MCF 10A (cell line): Measurements from ENCODE around the gene PSTPIP2. TPM values are rescaled to one million over a fixed set of nuclear protein-coding genes. Genes with fewer than 3 reads are reported as not detected.

Experiments
- BruUV-seq: library from RNA; stranded (reverse); fragments of 400-500 nt; replicated peaks from 2 replicates; lab custom pipeline; 2021; lab: Mats Ljungman, UMichigan
- CTCF ChIA-PET: fragments of 300-600 bp; sonication (Branson Sonifier 250); formaldehyde crosslinking; extraction: SDS; loops from one replicate; lab custom pipeline; 2021; ENCODE audit warnings: antibody characterized with exemption, inconsistent platforms; lab: Yijun Ruan, JAX
- POLR2A ChIA-PET: fragments of 300-600, 350-650 bp; sonication (Branson Sonifier 250); formaldehyde crosslinking; extraction: SDS; loops from one replicate; lab custom pipeline; 2020; ENCODE audit warnings: antibody characterized with exemption, inconsistent platforms; lab: Yijun Ruan, JAX
- DNase-seq: peaks from one replicate; pipeline ENCODE4 v3.0.0-alpha.2; 2018; ENCODE audit not compliant: unreplicated experiment
- H3K27ac Mint-ChIP-seq: one replicate; pipeline ENCODE4 v1.8.0; 2022; ENCODE audit warnings: mild to moderate bottlenecking, low read depth, mixed read lengths; ENCODE audit not compliant: unreplicated experiment
- H3K27me3 Mint-ChIP-seq: one replicate; pipeline ENCODE4 v1.8.0; 2022; ENCODE audit warnings: mixed read lengths; ENCODE audit not compliant: insufficient read depth, unreplicated experiment
- H3K36me3 Mint-ChIP-seq: one replicate; pipeline ENCODE4 v1.8.0; 2022; ENCODE audit warnings: mild to moderate bottlenecking, moderate library complexity, mixed read lengths; ENCODE audit not compliant: insufficient read depth, unreplicated experiment
- H3K4me1 Mint-ChIP-seq: one replicate; pipeline ENCODE4 v1.8.0; 2022; ENCODE audit warnings: mixed read lengths; ENCODE audit not compliant: insufficient read depth, unreplicated experiment
- H3K4me3 Mint-ChIP-seq: one replicate; pipeline ENCODE4 v1.8.0; 2022; ENCODE audit warnings: mild to moderate bottlenecking, moderate library complexity, mixed read lengths; ENCODE audit not compliant: unreplicated experiment
- H3K9me3 Mint-ChIP-seq: one replicate; pipeline ENCODE4 v1.8.0; 2022; ENCODE audit warnings: mixed read lengths; ENCODE audit not compliant: unreplicated experiment
- intact Hi-C: fragments of 100-400 bp; cut with micrococcal nuclease; formaldehyde crosslinking; loops from 2 replicates; pipeline ENCODE4 v1.14.1; 2022
- total RNA-seq: library from RNA; stranded (reverse); gene quantifications from 2 replicates; pipeline ENCODE4 v1.2.3, GENCODE V29; 2022
- TF ChIP-seq, protein P1 (sequence below): fragments of 200-600 bp; IDR thresholded peaks from one replicate; pipeline ENCODE4 v1.8.0; 2022; ENCODE audit warnings: antibody characterized with exemption, mild to moderate bottlenecking; ENCODE audit not compliant: unreplicated experiment

PSTPIP2 gene
- total RNA-seq, 1 experiment from 2014 or later = 27.9 TPM

DNA sequence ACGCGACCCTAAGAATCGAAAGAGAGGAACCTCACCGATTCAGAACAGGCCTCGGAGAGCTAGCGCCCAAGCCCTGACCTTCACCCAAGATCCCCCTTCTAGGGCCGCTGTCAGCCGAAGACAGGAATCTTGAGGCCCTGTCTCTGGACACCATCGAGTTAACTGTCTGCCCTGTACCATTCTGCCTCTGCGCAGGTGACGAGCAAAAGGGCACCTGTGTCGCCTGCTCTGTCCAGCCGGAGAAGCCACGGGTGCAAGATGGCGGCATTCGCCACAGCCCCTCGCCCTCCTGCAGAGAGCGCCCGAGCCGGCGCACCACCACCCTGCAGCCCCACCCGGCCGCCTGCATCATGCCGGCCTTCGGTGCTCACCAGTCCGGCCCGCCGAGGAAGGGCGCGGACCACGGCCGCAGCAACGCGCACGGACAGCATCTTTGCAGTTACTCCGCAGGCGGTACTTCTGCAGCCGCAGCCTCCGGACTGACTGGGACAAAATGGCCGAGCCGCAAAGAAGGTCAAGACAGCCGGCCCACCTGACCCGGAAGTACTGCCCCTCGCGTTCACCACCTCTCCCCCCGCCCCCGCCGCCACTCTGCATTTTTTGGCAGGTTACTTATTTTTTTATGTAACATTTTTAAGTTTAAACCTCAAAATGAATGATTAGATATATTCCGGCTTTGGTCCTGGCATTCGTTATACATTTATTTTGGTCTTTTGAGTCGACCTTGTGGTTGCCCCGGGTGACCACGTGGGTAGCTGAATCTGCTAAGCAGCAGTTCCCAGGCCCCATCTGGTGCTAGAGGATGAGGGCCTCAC, 25.9 kb upstream of the PSTPIP2 start, which contains the start of gene ATP5F1A:
TSS of gene ATP5F1A (minus strand) at position 496 of the 815 bp plus-strand sequence. CDS start at position 431, 65 bp downstream.
- H3K27me3 Mint-ChIP-seq = no peaks in the 10 kb centered on the region
- peaks cover 32% of the 10 kb centered on the region for H3K36me3 Mint-ChIP-seq
- H3K27ac Mint-ChIP-seq = peak within 1 kb of the TSS; percentile 93
- peak; percentile 79 for DNase-seq
- POLR2A ChIA-PET = interaction anchor here (0.6 to 3.4 kb wide), 20 partner anchors 9 to 1052 kb away, joined by 3 to 40 read pairs (median 3); partner anchors contain the start of gene HDHD2
- intact Hi-C loops = no loop called here
- peak within 1 kb of the TSS; percentile 91 for H3K4me3 Mint-ChIP-seq
- BruUV-seq = no TSS peak
- CTCF ChIA-PET = interaction anchor here (1.3 kb wide), 1 partner anchor 25 kb away, joined by 4 read pairs; no protein-coding TSS in a partner anchor
- TF ChIP-seq, protein P1, sequence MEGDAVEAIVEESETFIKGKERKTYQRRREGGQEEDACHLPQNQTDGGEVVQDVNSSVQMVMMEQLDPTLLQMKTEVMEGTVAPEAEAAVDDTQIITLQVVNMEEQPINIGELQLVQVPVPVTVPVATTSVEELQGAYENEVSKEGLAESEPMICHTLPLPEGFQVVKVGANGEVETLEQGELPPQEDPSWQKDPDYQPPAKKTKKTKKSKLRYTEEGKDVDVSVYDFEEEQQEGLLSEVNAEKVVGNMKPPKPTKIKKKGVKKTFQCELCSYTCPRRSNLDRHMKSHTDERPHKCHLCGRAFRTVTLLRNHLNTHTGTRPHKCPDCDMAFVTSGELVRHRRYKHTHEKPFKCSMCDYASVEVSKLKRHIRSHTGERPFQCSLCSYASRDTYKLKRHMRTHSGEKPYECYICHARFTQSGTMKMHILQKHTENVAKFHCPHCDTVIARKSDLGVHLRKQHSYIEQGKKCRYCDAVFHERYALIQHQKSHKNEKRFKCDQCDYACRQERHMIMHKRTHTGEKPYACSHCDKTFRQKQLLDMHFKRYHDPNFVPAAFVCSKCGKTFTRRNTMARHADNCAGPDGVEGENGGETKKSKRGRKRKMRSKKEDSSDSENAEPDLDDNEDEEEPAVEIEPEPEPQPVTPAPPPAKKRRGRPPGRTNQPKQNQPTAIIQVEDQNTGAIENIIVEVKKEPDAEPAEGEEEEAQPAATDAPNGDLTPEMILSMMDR = no peak
- H3K4me1 Mint-ChIP-seq = peaks cover 5% of the 10 kb centered on the region
- H3K9me3 Mint-ChIP-seq = no peaks in the 10 kb centered on the region

- Mint-ChIP-seq H3K4me3 (peak overlapping the region; percentile 91), H3K27ac (peak overlapping the region; percentile 93), H3K36me3 (peaks cover 38% of the 10 kb centered on the region), H3K4me1 (peaks cover 5% of the 10 kb centered on the region), H3K9me3 (no peaks in the 10 kb centered on the region), H3K27me3 (no peaks in the 10 kb centered on the region)
- DNase-seq = no peak
- TF ChIP-seq, protein P1 = no peak
- CTCF ChIA-PET = interaction anchor here (0.5 to 1.3 kb wide), 3 partner anchors 25 to 760 kb away, joined by 3 to 7 read pairs (median 4); no protein-coding TSS in a partner anchor
- POLR2A ChIA-PET = interaction anchor here (0.7 to 3.4 kb wide), 13 partner anchors 10 to 1053 kb away, joined by 3 to 40 read pairs (median 4); partner anchors contain the start of gene HDHD2
- intact Hi-C loops = no loop called here
- TSS peak; percentile 54 for BruUV-seq
Observed at GRCh38 chr18:46097431-46097800, 25.4 kb upstream of the PSTPIP2 start.

GRCh38 chr18:46096651-46097300, 24.7 kb upstream of the PSTPIP2 start:
- Mint-ChIP-seq H3K36me3 (peaks cover 44% of the 10 kb centered on the region), H3K4me1 (peaks cover 5% of the 10 kb centered on the region), H3K27me3 (no peaks in the 10 kb centered on the region), H3K4me3 (peak overlapping the region; percentile 91), H3K27ac (peak overlapping the region; percentile 93), H3K9me3 (no peaks in the 10 kb centered on the region)
- intact Hi-C loops = no loop called here
- ChIA-PET CTCF (interaction anchor here (0.5 to 0.7 kb wide), 4 partner anchors 92 to 760 kb away, joined by 3 to 7 read pairs (median 3); no protein-coding TSS in a partner anchor), POLR2A (interaction anchor here (0.7 to 3.4 kb wide), 13 partner anchors 10 to 1054 kb away, joined by 3 to 40 read pairs (median 4); partner anchors contain the start of genes HDHD2 and PSTPIP2)
- TF ChIP-seq, protein P1 = no peak
- DNase-seq = peak; percentile 11
- no TSS peak for BruUV-seq
